ENCODE results near the gene CYB5R4. TPM values are rescaled to one million over a fixed set of nuclear protein-coding genes. Genes with fewer than 3 reads are reported as not detected.
A peak's percentile ranks its signal among the peaks of the same experiment; 100 is the strongest.
"Not testable (repeated sequence)": the region's sequence is repeated elsewhere in the genome, so short reads cannot be mapped to it uniquely, and the experiment has no call there.

The CYB5R4 gene
- polyA plus RNA-seq, 3 donors from 2014 or later = 28.5 to 39.2 (median 35.1) TPM

DNA sequence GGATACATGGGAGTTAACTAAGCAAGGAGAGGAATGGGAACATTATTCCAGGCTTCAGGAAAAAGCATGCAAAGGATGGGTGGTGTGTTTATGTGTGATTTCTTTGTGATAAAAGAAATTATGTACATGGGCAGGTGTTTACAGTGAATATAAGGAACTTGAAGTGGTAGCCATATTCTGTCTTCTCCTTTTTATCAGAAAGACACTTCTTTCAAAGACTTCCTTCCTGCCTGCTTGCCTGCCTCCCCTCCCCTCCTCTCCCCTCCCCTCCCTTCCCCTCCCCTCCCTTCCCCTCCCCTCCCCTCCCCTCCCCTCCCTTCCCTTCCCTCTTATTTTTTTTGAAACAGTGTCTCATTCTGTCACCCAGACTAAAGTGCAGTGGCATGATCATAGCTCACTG lies 14.4 kb downstream of the CYB5R4 start:
- Mint-ChIP-seq H3K27ac (peak overlapping the region in 1 of 6 donors; percentile 76), H3K36me3 (peaks cover 0 to 10% (median 0%) of the 10 kb centered on the region in 3 donors), H3K4me1 (peaks cover 21 to 58% of the 10 kb centered on the region in 2 donors), H3K4me3 (no peak overlapping the region), H3K9me3 (no peaks in the 10 kb centered on the region), H3K27me3 (ENCODE audit: low read depth in 3 of 3) (peaks cover 0 to 2% (median 0%) of the 10 kb centered on the region in 3 donors)
- DNase-seq = no peak

DNA sequence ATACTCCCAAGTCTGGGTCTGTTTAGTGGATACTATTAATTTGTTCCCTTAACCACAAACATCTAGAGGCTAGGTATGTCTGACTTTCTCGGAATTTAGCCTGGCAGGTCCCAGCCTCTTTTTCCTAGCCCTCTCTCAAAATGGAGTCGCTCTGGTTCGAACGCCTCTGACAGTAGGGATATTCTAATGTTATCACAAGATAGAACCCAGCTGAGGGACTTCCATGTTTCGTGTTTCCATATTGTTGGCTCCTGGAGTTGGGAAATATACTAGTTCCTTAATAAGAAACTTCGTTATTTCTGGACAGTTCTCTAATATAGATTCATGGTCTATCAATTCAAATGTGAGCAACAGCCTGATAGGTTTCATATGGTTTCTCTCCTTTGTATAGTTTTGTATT lies 16.4 kb downstream of the CYB5R4 start:
- Mint-ChIP-seq H3K4me3 (no peak overlapping the region), H3K9me3 (no peaks in the 10 kb centered on the region), H3K27ac (peak overlapping the region in 1 of 6 donors; percentile 6), H3K27me3 (ENCODE audit: low read depth in 3 of 3) (peaks cover 0 to 2% (median 1%) of the 10 kb centered on the region in 3 donors), H3K4me1 (peaks cover 35 to 78% of the 10 kb centered on the region in 2 donors), H3K36me3 (peaks cover 0 to 7% (median 0%) of the 10 kb centered on the region in 3 donors)
- DNase-seq = no peak

DNA sequence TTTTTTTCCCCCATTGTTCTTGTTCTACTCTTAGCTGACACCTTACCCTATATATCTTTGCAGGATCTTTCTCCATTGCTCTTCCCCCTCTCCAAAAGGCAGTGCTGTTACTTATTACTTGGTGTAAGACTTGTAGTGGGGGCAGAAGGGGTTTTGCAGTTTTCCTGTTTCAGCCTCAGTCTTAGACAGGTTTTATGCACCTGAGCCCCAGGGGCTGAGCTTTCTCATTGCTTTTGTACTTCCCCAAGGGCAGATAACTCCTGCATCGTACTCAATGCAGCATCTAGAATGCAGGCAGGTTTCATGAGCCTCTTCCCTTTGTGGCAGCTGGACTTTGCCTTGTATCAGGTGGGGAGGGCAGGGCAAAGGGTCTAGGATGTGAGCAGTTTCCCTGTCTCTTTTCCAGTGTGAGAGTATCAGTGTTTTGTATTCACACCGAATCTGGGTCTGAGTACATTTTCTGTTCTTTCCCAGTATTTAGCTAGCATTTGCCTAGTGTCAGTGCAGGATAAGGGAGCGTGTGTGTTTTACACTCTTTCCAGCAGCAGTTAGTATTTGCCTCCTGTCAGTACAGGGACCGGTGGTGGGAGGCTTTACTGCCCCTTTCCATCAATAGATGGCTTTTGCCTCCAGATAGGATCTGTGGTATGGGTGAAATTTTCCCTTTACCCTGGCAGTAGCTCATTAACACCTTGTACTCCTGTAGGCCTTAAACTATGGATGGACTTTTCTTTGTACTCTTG lies 19.6 kb downstream of the CYB5R4 start:
- H3K36me3 Mint-ChIP-seq = peaks cover 0 to 4% (median 0%) of the 10 kb centered on the region in 3 donors
- H3K27ac Mint-ChIP-seq = no peak overlapping the region
- no peak overlapping the region for H3K4me3 Mint-ChIP-seq
- no peak for DNase-seq
- H3K9me3 Mint-ChIP-seq = no peaks in the 10 kb centered on the region
- peaks cover 23 to 58% of the 10 kb centered on the region in 2 donors for H3K4me1 Mint-ChIP-seq
- H3K27me3 Mint-ChIP-seq (ENCODE audit: low read depth in 3 of 3) = peaks cover 0 to 2% (median 2%) of the 10 kb centered on the region in 3 donors

DNA sequence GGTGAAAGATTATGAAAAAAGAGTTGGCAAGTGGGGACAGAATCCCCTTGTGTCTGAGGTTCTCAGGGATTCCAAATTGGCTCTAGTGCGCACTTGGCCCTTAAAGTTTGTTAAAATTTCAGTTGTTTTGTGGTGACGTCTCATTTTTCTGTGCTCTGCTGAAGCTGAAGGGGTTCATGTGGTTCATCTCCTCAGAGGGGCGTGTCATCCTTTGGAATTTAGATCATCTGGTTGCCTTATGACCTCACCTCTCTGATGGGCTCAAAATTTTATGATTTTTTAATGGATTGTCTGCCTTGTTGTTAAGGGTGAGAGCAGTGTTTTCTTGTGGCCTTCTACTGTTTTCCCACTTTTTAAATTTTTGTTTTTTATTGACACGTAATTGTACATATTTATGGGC lies 20.3 kb downstream of the CYB5R4 start:
- Mint-ChIP-seq H3K27me3 (ENCODE audit: low read depth in 3 of 3) (peaks cover 0 to 2% (median 2%) of the 10 kb centered on the region in 3 donors), H3K4me1 (peaks cover 26 to 58% of the 10 kb centered on the region in 2 donors), H3K4me3 (no peak overlapping the region), H3K9me3 (no peaks in the 10 kb centered on the region), H3K27ac (peak overlapping the region in 1 of 6 donors; percentile 17), H3K36me3 (no peaks in the 10 kb centered on the region)
- DNase-seq = no peak

DNA sequence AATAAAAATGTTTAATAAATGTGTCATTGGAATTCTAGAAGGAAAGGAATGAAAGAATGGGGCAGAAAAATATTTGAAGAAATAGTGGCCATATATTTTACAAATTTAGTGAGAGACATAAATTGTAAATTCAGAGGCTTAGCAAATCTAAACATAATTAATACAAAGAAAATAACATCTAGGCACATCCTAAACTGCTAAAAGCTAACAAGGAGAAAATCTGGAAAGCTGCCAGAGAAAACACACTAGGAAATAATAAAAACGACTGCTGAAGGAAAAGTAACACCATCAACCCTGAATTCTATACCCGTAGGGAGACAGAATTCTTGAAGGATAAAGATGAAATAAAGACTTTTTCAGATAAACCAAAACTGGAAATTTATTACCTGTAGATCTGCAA lies 23.8 kb downstream of the CYB5R4 start:
- DNase-seq = no peak
- Mint-ChIP-seq H3K27ac (no peak overlapping the region), H3K27me3 (ENCODE audit: low read depth in 3 of 3) (peaks cover 0 to 2% (median 2%) of the 10 kb centered on the region in 3 donors), H3K9me3 (no peaks in the 10 kb centered on the region), H3K4me3 (no peak overlapping the region), H3K36me3 (no peaks in the 10 kb centered on the region), H3K4me1 (peaks cover 26 to 41% of the 10 kb centered on the region in 2 donors)

DNA sequence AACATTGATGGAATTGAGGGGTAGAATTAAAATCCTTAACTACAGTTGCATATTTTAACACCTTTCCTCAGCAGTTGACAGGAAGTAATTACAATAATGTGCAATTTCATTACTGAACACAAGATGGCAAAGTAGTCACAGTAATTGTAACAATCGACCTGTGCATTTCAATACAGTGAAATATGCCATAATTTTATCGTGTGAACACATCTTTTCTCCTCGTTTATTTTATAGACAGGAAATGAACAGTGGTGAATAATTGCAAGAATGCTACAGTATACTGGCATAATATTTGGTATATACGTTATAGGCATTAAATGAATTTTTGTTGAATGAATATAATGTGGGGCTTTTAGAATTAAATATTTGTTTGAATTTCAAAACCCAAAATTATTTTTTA lies 25.0 kb downstream of the CYB5R4 start:
- Mint-ChIP-seq H3K36me3 (no peaks in the 10 kb centered on the region), H3K9me3 (no peaks in the 10 kb centered on the region), H3K4me1 (peaks cover 20 to 43% of the 10 kb centered on the region in 2 donors), H3K27ac (no peak overlapping the region), H3K4me3 (no peak overlapping the region), H3K27me3 (ENCODE audit: low read depth in 3 of 3) (peaks cover 0 to 2% (median 2%) of the 10 kb centered on the region in 3 donors)
- peak; percentile 34 to 35 (median 34) for DNase-seq

DNA sequence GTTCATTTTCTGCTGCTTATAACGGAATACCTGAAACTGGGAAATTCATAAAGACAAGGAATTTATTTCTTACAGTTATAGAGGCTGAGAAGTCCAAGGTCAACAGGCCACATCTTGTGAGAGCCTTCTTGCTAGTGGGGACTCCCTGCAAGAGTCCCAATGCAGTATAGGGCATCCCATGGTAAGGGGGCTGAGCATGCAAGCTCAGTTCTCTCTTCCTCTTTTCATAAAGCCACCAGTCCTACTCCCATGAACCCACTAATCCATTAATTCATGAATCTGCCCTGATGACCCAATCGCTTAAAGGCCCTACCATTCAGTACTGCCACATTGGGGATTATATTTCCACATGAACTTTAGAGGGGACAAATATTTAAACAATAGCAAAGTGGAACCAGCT lies 26.5 kb downstream of the CYB5R4 start:
- Mint-ChIP-seq H3K27me3 (ENCODE audit: low read depth in 3 of 3) (peaks cover 0 to 2% (median 0%) of the 10 kb centered on the region in 3 donors), H3K36me3 (no peaks in the 10 kb centered on the region), H3K4me3 (no peak overlapping the region), H3K9me3 (no peaks in the 10 kb centered on the region), H3K4me1 (peaks cover 18 to 38% of the 10 kb centered on the region in 2 donors), H3K27ac (peak overlapping the region in 1 of 6 donors; percentile 23)
- DNase-seq = no peak

DNA sequence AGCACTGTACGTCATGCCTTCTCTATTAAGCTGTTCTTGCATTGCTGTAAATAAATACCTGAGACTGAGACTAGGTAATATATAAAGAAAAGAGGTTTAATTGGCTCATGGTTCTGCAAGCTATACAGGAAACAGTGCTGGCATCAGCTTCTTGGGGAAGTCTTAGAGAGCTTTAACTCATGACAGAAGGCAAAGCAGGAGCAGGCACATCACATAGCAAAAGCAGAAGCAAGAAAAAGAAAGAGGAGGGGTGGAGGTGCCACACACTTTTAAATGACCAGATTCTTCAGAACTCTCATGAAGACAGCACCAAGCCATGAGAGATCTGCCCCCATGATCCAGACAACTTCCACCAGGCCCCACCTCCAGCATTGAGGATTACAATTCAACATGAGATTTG lies 30.1 kb downstream of the CYB5R4 start:
- DNase-seq = no peak
- H3K27ac Mint-ChIP-seq = no peak overlapping the region
- H3K36me3 Mint-ChIP-seq = peaks cover 0 to 3% (median 0%) of the 10 kb centered on the region in 3 donors
- H3K4me1 Mint-ChIP-seq = peaks cover 18 to 51% of the 10 kb centered on the region in 2 donors
- peaks cover 0 to 2% (median 0%) of the 10 kb centered on the region in 3 donors for H3K27me3 Mint-ChIP-seq (ENCODE audit: low read depth in 3 of 3)
- H3K4me3 Mint-ChIP-seq = no peak overlapping the region
- H3K9me3 Mint-ChIP-seq = no peaks in the 10 kb centered on the region

DNA sequence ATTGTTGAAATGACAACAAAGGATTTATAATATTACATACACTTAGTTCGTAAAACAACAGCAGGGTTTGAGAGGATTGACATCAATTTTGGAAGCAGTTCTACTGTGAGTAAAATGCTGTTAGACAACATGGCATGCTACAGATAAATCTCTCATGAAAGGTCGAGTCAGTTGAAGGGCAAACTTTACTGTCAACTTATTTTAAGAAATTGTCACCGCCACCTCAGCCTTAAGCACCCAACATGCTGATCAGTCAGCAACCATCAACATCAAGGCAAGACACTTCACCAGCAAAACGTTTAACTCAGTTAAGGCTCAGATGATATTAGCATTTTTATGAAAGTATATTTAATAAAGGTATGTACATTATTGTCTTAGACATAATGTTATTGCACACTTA lies 31.0 kb downstream of the CYB5R4 start:
- Mint-ChIP-seq H3K36me3 (peaks cover 0 to 3% (median 0%) of the 10 kb centered on the region in 3 donors), H3K9me3 (no peaks in the 10 kb centered on the region), H3K4me3 (no peak overlapping the region), H3K27me3 (ENCODE audit: low read depth in 3 of 3) (peaks cover 0 to 2% (median 0%) of the 10 kb centered on the region in 3 donors), H3K27ac (no peak overlapping the region), H3K4me1 (peaks cover 17 to 52% of the 10 kb centered on the region in 2 donors)
- DNase-seq = no peak

DNA sequence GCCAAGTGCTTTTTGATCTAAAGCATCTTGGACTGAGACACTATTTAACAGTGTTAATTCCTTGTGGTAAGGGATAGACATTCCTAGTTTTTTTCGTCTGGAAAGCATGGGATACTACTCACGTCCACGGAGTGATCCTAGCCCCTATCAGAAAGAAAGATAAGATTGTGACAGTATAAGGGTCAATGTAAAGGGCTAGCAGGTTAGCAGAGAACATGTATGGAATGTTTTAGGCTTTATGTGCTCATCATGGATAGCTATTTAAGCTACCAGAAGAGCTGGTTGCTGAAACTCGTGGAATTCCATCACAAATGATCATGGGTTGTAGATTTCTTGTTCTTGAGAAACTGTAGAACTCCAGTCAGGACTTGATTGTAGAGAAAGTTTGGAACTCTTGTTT lies 32.1 kb downstream of the CYB5R4 start:
- DNase-seq = no peak
- Mint-ChIP-seq H3K4me3 (no peak overlapping the region), H3K27me3 (ENCODE audit: low read depth in 3 of 3) (peaks cover 0 to 2% (median 0%) of the 10 kb centered on the region in 3 donors), H3K9me3 (peaks cover 0 to 3% (median 0%) of the 10 kb centered on the region in 6 donors), H3K4me1 (peaks cover 20 to 62% of the 10 kb centered on the region in 2 donors), H3K27ac (no peak overlapping the region), H3K36me3 (peaks cover 0 to 3% (median 3%) of the 10 kb centered on the region in 3 donors)

DNA sequence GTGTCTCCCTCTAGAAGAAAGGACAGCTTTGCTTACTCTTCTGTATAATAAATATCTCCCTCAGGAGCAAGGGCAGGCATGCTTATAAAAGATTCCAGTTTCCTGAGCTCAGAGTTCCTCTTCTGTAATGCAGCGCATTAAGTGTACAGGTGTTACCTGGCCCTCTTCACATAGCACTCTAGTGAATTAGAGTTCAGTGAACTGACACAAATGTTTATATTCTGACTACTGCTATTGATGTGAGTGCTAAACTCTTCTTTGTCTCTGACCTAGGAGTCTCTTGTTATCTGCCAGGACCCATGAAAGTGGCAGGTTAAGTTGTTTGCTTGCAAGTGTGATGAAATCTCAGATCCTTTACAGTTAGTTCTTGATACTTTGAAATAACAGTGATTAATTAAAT lies 33.5 kb downstream of the CYB5R4 start:
- H3K9me3 Mint-ChIP-seq = peaks cover 0 to 7% (median 0%) of the 10 kb centered on the region in 6 donors
- peak overlapping the region in 1 of 6 donors; percentile 39 for H3K27ac Mint-ChIP-seq
- H3K4me1 Mint-ChIP-seq = peaks cover 22 to 64% of the 10 kb centered on the region in 2 donors
- H3K27me3 Mint-ChIP-seq (ENCODE audit: low read depth in 3 of 3) = peaks cover 0 to 2% (median 0%) of the 10 kb centered on the region in 3 donors
- peaks cover 0 to 3% (median 3%) of the 10 kb centered on the region in 3 donors for H3K36me3 Mint-ChIP-seq
- DNase-seq = no peak
- H3K4me3 Mint-ChIP-seq = no peak overlapping the region

DNA sequence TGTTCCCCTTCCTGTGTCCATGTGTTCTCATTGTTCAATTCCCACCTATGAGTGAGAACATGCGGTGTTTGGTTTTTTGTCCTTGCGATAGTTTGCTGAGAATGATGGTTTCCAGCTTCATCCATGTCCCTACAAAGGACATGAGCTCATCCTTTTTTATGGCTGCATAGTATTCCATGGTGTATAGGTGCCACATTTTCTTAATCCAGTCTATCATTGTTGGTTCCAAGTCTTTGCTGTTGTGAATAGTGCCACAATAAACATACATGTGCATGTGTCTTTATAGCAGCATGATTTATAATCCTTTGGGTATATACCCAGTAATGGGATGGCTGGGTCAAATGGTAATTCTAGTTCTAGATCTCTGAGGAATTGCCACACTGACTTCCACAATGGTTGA lies 37.6 kb downstream of the CYB5R4 start:
- Mint-ChIP-seq H3K4me1 (peaks cover 24 to 62% of the 10 kb centered on the region in 2 donors), H3K36me3 (peaks cover 0 to 11% (median 7%) of the 10 kb centered on the region in 3 donors)
- DNase-seq; H3K9me3 Mint-ChIP-seq; H3K27ac Mint-ChIP-seq; H3K4me3 Mint-ChIP-seq; H3K27me3 Mint-ChIP-seq (ENCODE audit: low read depth in 3 of 3): not testable (repeated sequence)

DNA sequence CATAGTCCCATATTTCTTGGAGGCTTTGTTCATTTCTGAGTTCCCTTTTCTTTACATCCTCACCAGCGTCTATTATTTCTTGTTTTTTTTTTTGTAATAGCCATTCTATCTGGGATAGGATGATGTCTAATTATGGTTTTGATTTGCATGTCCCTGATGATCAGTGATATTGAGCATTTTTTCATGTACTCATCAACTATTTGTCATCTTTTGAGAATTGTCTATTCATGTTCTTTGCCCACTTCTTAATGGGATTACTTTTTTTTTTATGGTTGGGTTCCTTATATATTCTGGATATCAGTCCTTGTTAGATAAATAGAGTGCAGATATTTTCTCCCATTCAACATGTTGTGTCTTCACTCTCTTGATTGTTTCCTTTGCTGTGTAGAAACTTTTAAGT lies 42.1 kb downstream of the CYB5R4 start:
- no peak overlapping the region for H3K4me3 Mint-ChIP-seq
- no peaks in the 10 kb centered on the region for H3K27me3 Mint-ChIP-seq (ENCODE audit: low read depth in 3 of 3)
- H3K27ac Mint-ChIP-seq = no peak overlapping the region
- peaks cover 4 to 25% (median 8%) of the 10 kb centered on the region in 6 donors for H3K9me3 Mint-ChIP-seq
- peaks cover 4 to 23% (median 15%) of the 10 kb centered on the region in 3 donors for H3K36me3 Mint-ChIP-seq
- H3K4me1 Mint-ChIP-seq = peaks cover 48 to 59% of the 10 kb centered on the region in 2 donors
- DNase-seq = no peak

DNA sequence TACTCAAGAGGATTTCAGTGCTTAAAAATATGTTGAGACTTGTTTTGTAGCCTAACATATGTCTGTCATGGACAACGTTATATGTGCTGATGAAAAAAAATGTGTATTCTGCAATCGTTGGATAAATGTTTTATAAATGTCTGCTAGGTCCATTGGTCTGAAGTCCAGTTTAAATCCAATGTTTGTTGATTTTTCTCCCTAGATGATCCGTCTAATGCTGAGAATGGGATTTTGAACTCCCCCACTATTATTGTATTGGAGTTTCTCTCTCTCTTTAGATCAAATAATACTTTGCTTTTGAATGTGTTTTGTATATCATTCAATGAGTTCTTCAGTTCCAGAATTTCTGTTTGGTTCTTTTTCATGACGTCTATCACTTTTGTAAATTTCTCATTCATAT lies 44.9 kb downstream of the CYB5R4 start:
- Mint-ChIP-seq H3K9me3 (peaks cover 4 to 25% (median 6%) of the 10 kb centered on the region in 6 donors), H3K4me1 (peaks cover 52 to 82% of the 10 kb centered on the region in 2 donors), H3K27ac (no peak overlapping the region), H3K27me3 (ENCODE audit: low read depth in 3 of 3) (no peaks in the 10 kb centered on the region), H3K36me3 (peaks cover 6 to 26% (median 20%) of the 10 kb centered on the region in 3 donors), H3K4me3 (no peak overlapping the region)
- DNase-seq = no peak
